Left hindlimb (tissue), 1 donor: ENCODE data around the gene MUC4.
"Not testable (repeated sequence)": the region's sequence is repeated elsewhere in the genome, so short reads cannot be mapped to it uniquely, and the experiment has no call there.

ENCODE experiments used
- DNase-seq: peaks from one replicate; pipeline ENCODE4 v3.0.0-alpha.2; 2018

Gene MUC4

DNA sequence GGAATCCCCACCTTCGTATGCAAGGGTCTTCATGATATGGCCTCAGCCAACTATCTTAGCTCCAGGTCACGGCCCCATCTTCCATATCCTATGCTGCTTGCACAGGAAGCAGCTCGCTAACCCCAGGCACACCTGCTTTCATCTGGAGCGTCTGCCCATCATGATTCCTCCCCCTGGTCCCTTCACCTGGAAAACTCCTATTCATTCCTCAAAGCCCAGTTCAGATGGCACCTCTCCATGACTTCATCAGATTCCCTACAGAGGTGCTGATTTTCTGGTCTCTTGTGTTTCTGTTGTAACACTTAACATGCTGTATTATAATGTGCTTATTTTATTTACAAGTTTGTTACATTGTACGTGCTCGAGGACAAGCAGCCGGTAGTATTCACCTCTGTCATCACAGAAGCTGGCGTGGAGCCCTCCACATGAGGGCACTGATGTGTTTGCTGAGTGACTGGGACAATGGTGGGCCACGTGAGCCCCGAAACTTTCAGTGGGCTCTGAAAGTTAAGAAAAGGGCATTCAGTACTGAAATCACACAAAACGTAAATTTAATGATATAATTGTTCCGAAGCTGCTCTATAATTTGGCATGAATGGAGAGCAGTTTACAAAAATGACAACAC, 74.8 kb downstream of the MUC4 start:
- DNase-seq, result no peak

DNA sequence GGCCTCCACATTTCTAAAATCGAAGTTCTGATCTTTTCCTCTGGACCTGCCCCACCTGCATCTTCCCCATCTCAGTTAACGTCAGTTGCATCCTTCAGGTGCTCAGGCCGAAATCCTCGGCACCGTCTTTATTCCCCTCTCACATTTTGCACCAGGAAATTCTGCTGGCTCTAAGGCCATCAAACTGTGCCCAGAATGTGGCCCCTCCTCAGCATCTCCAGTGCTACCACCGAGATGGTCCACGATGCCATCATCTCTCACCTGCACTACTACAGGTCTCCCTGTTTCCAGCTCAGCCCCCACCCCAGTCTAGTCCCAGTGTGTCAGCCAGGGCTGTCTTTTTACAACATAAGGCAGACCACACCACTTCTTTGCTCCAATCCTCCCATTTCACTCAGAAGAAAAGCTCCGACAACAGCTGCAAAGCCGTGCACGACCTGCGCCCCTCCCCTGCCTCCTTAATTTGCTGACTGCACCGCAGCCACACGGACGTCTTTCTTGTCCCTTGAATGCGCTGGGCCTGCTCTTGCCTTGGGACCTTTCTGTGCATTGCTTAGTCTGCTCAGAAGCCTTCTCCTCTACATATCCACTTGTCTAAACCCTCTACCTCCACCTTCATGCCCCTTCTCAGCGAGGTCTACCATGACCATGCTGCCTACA, 76.6 kb downstream of the MUC4 start:
- no peak for DNase-seq

DNA sequence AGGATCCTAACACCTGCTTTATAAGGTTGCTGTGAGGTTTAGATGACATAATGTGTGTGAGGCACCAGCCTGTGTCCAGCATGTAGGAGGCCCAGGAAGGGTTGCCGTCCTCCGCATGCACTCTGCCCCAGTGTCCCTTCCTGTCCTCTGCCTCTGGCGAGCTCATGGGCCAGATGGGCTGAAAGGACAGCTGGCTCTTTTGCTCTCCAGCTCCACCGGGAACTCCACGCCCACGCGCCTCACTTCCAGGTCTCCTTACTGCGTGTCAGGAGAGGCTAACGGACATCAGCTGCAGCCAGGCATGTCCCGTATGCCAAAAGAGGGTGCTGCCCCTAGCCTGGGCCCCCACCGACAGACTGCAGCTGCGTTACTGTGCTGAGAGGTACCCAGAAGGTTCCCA, 78.8 kb downstream of the MUC4 start:
- no peak for DNase-seq

DNA sequence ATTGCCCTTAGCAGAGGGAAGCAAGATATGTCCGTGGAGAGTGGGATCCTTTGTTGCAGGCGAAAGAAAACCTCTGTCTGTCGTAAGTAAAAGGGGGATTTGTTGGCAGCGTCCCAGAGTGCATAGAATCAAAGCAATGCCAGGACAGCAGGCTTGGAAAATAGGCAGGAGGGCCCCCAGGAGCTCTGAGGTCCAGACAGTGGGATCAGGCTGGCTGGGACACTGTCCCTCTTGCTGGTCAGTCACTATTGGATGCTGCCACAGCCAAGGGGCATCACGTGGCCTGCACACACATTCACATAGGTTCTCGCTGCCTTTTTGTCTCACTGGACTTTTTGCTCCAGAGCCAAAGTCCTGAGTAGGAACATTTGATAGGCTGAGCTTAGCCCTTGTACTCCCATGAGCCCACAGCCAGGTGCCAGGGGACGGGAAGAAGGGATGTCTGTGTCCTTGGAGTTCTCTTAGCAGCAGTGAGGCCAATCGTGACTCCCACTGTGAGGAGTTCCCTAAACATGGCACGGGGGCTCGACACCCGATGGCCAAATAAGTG, 80.3 kb downstream of the MUC4 start:
- no peak for DNase-seq

DNA sequence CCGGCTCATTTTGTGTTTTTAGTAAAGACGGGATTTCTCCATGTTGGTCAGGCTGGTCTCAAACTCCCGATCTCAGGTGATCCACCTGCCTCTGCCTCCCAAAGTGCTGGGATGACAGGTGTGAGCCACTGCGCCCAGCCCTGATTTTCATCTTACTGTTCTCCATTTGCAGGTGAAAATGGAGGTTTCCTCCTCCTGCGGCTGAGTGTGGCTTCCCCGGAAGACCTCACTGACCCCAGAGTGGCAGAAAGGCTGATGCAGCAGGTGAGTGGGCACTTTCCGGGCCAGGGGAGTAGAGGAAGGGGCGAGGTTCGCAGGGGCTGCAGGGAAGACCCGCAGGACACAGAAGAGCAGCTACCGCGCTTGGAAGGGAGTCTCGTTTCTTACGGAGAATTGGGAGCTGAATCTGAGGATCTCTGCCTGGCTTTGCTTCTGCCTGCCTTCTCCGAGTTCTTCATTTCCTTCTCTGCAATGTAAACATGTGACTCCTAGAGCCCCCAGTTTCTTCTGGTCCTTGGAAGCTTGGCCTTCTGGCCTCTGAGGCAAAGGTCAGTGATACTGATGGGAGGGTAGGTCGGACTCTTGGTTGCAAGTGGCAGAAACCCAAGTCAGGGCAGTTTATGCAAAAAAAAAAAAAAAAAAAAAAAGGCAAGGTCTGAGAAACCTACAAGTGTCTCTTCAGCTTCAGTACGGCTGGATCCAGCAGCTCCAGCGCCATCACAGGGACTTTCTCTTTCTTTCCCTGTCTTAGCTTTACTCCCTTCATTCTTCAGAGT, 82.1 kb downstream of the MUC4 start:
- no peak for DNase-seq

DNA sequence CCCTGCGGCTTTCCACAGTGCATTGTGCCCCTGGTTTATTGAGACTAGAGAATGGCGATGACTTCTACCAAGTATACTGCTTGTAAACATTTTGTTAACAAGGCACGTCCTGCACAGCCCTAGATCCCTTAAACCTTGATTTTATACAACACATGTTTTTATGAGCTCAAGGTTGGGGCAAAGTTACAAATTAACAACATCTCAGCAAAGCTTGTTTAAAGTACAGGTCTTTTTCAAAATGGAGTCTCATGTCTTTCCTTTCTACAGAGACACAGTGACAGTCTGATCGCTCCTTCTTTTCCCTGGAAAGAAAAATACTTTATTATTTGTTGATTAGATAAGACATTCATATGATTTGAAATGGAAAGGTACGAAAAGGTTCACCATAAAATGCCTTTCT, 82.9 kb downstream of the MUC4 start:
- DNase-seq, result not testable (repeated sequence)

DNA sequence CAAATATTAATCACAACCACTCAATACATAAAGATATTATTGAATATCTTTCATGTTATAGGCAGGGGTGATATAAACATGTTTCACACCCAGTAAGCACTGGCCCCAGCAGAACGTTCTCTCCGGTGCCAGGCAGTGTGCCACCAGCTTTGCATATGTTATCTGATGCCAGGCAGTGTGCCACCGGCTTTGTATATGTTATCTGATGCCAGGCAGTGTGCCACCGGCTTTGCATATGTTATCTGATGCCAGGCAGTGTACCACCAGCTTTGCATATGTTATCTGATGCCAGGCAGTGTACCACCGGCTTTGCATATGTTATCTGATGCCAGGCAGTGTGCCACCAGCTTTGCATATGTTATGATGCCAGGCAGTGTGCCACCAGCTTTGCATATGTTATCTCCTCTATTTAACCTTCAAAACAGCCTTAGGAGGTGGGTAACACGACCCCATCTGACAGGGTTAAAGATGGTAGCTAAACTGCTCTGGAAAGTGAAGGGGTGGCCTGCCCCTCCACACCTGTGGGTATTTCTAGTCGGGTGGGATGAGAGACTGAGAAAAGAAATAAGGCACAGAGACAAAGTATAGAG, 84.0 kb downstream of the MUC4 start:
- no peak for DNase-seq

DNA sequence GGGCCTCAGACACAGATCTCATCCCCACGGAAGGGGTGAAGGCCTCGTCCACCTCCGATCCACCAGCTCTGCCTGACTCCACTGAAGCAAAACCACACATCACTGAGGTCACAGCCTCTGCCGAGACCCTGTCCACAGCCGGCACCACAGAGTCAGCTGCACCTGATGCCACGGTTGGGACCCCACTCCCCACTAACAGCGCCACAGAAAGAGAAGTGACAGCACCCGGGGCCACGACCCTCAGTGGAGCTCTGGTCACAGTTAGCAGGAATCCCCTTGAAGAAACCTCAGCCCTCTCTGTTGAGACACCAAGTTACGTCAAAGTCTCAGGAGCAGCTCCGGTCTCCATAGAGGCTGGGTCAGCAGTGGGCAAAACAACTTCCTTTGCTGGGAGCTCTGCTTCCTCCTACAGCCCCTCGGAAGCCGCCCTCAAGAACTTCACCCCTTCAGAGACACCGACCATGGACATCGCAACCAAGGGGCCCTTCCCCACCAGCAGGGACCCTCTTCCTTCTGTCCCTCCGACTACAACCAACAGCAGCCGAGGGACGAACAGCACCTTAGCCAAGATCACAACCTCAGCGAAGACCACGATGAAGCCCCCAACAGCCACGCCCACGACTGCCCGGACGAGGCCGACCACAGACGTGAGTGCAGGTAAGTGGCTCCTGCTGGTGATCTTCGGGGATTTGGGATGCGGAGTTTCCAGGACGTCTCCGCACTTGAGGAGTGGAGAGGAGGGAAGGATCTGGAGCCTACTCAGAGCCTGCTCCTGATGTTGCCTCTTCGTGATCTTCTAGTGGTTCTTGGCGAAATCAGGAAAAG, 85.6 kb downstream of the MUC4 start:
- not testable (repeated sequence) for DNase-seq

DNA sequence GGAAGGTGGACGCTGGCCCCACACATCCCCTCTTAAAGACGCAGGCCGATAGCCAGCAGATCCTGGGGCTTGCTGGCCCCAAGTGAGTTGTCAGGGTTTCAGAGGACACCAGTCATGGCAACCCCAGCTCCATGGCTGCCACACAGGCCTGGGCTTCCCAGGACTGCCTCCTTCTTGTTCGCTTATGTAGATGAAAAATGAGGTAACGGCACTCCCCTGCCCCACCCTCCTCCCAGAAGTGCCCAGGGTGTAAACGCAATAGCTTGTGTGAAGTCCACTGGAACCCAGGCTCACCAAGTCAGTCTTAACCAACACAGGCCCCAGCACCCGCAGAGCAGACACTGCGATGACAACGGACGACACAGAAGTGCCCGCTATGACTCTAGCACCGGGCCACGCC, 87.4 kb downstream of the MUC4 start:
- DNase-seq, result not testable (repeated sequence)

DNA sequence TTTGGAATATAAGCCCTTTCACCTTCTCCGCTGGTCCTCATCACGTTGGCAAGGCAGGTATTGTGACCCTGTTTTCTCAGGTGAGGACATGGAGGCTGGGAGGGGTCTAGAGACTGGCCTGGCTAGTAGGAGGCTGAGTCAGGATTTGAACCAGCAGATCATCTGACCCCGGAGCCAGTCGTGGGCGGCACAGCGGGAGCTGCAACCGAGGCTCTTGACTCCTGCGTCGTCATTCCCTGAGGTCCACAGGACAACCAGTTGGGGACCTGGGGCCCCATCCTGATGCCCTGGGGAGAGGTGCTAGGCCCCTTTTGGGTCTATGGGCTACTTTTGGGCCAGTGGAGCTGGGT, 88.8 kb downstream of the MUC4 start:
- DNase-seq, result not testable (repeated sequence)

DNA sequence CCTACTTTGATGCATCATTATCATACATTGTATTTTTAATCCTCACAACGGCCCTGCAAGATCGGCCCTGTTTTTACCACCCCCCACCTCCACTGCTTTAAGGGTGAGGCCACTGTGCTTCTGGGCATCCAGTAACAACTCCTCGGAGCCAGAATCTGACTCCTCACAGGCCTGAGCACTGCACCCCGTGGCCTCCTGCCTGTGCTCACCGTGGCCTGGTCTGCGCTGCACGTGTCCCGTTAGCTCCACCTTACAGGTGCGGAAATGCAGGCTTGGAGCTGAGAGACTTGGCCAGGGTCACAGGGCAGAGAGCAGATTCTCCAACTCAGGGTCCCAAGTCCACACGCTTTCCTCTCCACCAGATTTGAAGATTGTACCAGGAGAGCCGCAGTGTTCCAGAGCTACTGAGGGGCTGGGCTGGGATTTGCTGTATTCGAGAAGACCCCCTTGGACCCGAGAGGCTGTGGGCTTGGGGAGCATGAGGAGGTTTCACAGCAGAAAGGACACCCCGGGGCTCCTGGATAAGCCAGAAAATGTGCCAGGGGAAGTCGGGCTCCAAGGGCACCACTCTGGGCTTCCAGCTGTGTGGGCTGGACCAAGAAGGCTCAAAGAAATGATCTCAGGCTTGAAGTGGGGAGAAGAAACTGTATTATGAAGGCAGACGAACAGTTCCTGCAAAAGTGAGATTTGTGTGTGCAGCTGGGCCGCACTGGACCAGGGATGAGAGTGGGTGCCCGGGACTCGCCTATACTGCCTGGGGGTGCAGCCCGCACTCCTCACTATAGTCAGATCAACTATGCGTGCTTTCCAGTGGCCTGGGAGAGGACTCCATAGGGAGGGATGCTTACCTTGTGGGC, 89.4 kb downstream of the MUC4 start:
- not testable (repeated sequence) for DNase-seq

DNA sequence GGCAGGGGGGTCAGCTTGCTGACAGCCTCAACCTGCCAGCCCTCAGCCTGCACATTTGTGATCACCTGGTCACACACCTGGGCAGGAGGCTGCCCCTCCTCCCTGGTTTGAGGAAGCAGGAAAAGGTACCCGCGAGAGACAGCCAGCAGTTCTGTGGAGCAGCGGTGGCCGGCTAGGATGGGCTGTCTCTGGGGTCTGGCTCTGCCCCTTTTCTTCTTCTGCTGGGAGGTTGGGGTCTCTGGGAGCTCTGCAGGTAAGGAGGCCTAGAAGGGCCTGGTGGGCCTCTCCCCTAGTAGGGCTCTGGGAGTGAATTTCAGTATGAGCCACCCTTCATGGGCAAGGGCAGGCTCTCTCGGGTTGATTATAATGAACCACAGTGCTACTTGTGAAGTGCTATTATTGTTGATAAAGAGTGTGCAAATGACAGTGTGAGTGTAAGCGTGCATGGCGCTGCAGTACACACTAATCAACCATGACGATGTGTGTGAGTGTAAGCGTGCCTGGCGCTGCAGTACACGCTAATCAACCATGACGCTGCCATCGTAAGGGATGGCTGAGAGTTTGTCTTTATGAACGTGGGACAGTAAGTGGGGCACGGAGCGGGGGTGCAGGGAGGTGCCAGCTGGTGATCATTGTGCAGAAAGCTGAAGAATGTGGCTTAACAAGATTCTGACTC, 90.8 kb downstream of the MUC4 start, which contains the start of gene MUC20:
TSS of gene MUC20 (plus strand) at position 148 of the 676 bp plus-strand sequence. CDS start at position 178, 30 bp downstream.
- not testable (repeated sequence) for DNase-seq

DNA sequence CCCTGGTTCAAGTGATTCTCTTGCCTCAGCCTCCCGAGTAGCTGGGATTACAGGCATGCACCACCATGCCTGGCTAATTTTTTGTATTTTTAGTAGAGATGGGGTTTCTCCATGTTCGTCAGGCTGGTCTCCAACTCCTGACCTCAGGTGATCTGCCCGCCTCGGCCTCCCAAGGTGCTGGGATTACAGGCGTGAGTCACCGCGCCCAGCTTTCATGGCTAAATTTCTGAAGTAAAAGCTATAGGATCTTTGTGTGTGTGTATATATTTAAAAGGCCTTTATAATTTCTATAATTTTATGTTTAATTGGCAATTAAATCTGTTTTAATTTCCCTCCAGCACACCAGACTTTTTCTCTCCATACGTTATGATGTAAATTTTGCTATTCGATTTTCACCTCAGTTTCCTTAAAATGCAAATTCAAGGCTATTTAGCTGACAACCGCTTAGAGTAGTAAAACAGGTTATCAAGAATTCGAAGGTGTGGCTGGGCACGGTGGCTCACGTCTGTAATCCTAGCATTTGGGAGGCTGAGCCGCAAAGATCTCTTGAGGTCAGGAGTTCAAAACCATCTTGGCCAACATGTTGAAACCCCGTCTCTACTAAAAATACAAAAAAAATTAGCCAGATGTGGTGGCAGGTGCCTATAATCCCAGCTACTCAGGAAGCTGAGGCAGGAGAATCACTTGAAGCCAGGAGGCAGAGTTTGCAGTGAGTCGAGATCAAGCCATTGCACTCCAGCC, 92.0 kb downstream of the MUC4 start:
- DNase-seq, result not testable (repeated sequence)

DNA sequence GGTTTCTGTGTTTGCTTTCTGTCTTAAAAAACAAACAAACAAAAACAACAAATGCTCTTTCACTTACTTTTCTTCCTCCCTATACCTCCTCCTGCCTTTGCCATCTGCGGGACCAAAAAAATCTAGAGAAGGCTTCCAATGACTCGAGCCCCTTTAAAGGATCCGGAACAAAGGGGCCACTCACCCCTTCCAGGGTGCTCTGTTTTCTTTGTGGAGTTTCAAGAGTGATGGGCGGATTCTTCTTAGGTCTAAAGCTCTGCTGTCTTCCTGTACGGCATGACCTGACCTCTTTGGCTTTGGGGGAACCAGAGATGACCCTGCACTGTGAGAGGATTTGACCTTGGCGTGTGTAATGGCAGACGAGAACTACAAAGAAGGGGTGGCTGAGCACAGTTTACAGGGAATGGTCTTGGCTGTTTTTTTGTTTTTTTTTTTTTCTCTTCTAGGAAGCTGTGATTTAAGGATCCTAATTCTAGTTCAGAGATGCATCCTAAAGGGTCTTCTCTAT, 93.2 kb downstream of the MUC4 start:
- no peak for DNase-seq

DNA sequence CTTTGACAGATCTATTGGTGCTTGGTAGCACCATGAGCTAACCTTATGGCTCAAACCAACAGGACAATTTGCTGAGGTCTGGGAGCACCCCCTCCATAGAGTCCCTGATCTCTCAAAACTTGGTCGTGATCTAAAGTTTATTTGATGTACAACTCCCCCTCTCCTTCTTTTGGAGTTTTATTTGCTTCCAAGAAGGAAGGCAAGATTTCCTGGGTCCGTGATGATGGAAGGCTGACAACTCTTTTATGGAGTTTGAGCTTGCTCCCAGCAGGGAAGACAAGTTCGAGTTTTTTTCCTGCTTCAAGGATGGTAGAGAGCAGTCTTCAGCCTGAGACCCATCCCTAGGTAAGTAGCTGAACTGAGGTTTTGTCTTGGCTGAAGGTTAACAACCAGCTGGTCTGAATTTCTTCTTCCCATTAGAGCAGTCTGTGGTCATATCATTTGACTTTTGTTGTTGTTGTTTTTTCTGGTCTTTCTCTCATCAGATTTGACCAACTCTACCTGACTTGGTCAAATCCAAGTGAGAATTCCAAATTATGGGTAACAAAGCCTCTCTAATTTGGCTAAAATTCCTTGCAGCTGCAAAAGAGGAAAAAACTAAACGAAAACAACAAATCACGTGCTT, 93.8 kb downstream of the MUC4 start:
- DNase-seq, result no peak

DNA sequence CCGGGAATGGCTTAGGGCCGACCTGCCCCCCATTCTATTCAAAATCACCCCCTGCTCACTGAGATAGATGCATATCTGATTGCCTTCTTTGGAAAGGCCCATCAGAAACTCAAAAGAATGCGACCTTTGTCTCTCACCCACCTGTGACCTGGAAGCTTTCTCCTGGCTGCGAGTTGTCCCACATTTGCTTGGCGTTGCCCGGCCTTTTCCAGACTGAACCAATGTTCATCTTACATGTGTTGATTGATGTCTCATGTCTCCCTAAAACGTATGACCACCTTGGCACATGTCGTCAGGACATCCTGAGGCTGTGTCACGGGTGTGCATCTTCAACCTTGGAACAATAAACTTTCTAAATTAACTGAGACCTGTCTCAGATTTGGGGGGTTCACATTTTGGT, 94.3 kb downstream of the MUC4 start:
- DNase-seq, result no peak

DNA sequence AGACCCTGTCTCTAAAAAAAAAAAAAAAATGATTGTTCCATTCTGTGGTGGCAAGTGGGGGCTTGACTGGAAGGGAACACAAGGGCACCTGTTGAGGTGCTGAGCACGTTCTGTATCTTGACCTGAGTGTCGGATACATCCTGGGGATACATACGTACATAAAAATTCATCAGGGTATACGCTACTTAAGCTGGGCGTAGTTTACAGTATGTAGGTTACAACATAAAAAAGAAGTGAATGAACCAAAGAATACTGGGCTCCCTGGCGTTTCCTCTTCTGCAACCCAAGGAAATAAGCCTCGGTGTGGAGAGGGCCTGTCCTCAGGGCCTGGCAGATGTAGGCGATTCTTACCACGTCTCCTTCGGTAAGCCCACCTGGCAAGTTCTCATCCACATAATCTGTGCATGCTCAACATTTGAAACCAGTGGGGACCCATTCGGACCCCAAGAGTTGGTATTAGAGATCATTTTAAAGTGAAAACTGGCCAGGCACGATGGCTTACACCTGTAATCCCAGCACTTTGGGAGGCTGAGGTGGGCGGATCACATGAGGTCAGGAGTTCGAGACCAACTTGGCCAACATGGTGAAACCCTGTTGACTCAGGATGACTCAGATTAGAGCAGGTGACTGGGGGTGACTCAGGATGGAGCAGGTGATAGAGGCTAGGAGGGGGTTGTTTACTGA, 96.0 kb downstream of the MUC4 start:
- no peak for DNase-seq

DNA sequence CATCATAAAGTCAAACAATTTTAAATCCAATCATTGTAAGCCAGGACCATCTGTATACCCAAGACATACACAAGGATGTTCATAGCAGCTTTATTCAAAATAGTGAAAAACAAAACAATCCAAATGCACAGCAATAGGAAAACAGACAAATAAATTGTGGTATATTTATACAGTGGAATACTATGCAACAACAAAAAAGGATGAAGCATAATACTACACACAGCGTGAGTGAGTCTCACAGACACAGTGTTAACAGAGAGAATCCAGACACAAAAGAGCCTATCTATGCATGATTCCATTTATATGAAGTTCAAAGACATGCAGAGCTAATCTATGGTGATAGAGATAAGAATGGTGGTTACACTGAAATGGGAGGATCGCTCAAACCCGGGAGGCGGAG, 96.6 kb downstream of the MUC4 start:
- DNase-seq, result no peak
